Ramos (cell line): ENCODE results near the gene BRMS1.
"Not testable (repeated sequence)": the region's sequence is repeated elsewhere in the genome, so short reads cannot be mapped to it uniquely, and the experiment has no call there.

Experiments
- in situ Hi-C: fragments of 300-500 bp; cut with MboI; formaldehyde crosslinking; loops from one replicate; pipeline ENCODE4 v1.14.3; 2022; ENCODE audit warnings: low sequenced_read_pairs; ENCODE audit not compliant: unreplicated experiment

The BRMS1 gene

GRCh38 chr11:66344550-66345315 is at the start of gene BRMS1:
Gene BRMS1 (minus strand): TSS chr11:66345104. CDS start chr11:66342234, 2,870 bp downstream.
- in situ Hi-C loops = no loop called here

- in situ Hi-C loops = no loop called here
Measured at GRCh38 chr11:66393954-66394353, 49.0 kb upstream of the BRMS1 start.

GRCh38 chr11:66391322-66391721 is 46.4 kb upstream of the BRMS1 start:
- in situ Hi-C loops = no loop called here

- in situ Hi-C loops = no loop called here
Measured at GRCh38 chr11:66388780-66389386, 44.0 kb upstream of the BRMS1 start.

GRCh38 chr11:66386171-66387069 is 41.5 kb upstream of the BRMS1 start:
- in situ Hi-C loops = no loop called here

GRCh38 chr11:66384316-66384715 is 39.4 kb upstream of the BRMS1 start:
- in situ Hi-C loops = not testable (repeated sequence)

- in situ Hi-C loops = not testable (repeated sequence)
Measured at GRCh38 chr11:66380264-66380663, 35.4 kb upstream of the BRMS1 start.

GRCh38 chr11:66373690-66374287 is 28.9 kb upstream of the BRMS1 start:
- in situ Hi-C loops = not testable (repeated sequence)

GRCh38 chr11:66373265-66373664 is 28.4 kb upstream of the BRMS1 start:
- in situ Hi-C loops = no loop called here

- in situ Hi-C loops = no loop called here
Measured at GRCh38 chr11:66371627-66372415, 26.9 kb upstream of the BRMS1 start, which contains the start of gene SLC29A2. Gene SLC29A2 (minus strand): TSS chr11:66371760. CDS start chr11:66371591, 169 bp downstream.

GRCh38 chr11:66369073-66369894 is 24.4 kb upstream of the BRMS1 start:
- in situ Hi-C loops = no loop called here

GRCh38 chr11:66368484-66368883 is 23.6 kb upstream of the BRMS1 start:
- in situ Hi-C loops = no loop called here

- in situ Hi-C loops = no loop called here
Measured at GRCh38 chr11:66367561-66368312, 22.8 kb upstream of the BRMS1 start.

GRCh38 chr11:66366844-66367477 is 22.1 kb upstream of the BRMS1 start:
- in situ Hi-C loops = no loop called here

- in situ Hi-C loops = no loop called here
Measured at GRCh38 chr11:66365711-66366619, 21.1 kb upstream of the BRMS1 start.

GRCh38 chr11:66365166-66365565 is 20.3 kb upstream of the BRMS1 start:
- in situ Hi-C loops = no loop called here
